ENCODE data around the gene PIK3AP1. TPM values are rescaled to one million over a fixed set of nuclear protein-coding genes. Genes with fewer than 3 reads are reported as not detected.

Gene PIK3AP1
- total RNA-seq, 1 experiment from 2014 or later, result 1.7 TPM

DNA sequence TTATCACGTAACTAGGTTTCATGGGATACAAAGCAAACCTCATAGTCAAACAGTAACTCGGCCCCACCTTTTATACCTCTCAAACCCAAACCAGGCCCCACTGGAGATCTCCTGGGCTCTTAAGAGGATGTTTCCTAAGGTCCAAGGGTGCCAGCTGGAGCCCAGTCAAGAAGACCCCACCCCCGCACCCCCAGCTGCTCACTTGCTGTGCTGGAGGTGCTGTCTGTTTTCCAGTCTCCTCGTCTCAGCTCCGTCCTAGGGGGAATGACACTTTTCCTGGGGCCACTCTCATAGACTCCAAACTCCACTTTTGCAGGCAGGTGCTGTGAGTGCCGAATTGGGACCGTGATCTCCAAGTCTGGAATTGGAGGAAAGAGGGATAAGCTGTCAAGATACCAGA lies 110.8 kb downstream of the PIK3AP1 start:
- Mint-ChIP-seq H3K9me3 (no peaks in the 10 kb centered on the region), H3K27ac (no peak overlapping the region), H3K36me3 (ENCODE audit: insufficient read depth in 1 of 3, low read depth in 3 of 3) (no peaks in the 10 kb centered on the region), H3K27me3 (ENCODE audit: low read depth) (no peaks in the 10 kb centered on the region), H3K4me1 (peaks cover 10 to 15% of the 10 kb centered on the region in 2 experiments), H3K4me3 (no peak overlapping the region)
- no peak for TF ChIP-seq CTCF (conservative IDR thresholded peaks at IDR 0.05)
- Histone ChIP-seq H2AFZ (ENCODE audit: low read length) (no peak overlapping the region), H2BK20ac (ENCODE audit: low read depth, low read length, poor library complexity, severe bottlenecking) (no peak overlapping the region), H3K79me2 (ENCODE audit: insufficient read depth, low read length) (no peaks in the 10 kb centered on the region), H3K23me2 (ENCODE audit: insufficient read length, low read depth, low read length, poor library complexity, severe bottlenecking) (no peaks in the 10 kb centered on the region), H3K9ac (ENCODE audit: extremely low read depth, insufficient read length, low read length) (no peak overlapping the region), H2BK120ac (ENCODE audit: low read depth, low read length, poor library complexity, severe bottlenecking) (no peak overlapping the region), H3K27ac (ENCODE audit: insufficient read length, low read depth, low read length) (no peak overlapping the region), H2BK5ac (ENCODE audit: insufficient read length, low read length) (no peak overlapping the region), H4K8ac (replicated peaks; ENCODE audit: insufficient read length, low read depth, low read length) (no peak overlapping the region), H3K9me3 (ENCODE audit: control insufficient read depth, low read depth, low read length) (no peaks in the 10 kb centered on the region), H2BK15ac (ENCODE audit: low read depth, low read length) (no peak overlapping the region), H3K23ac (ENCODE audit: insufficient read length, low read depth, low read length) (no peak overlapping the region), H4K20me1 (ENCODE audit: control insufficient read depth, insufficient read depth, insufficient read length) (no peaks in the 10 kb centered on the region), H3K14ac (ENCODE audit: insufficient read depth, low read length) (no peak overlapping the region; the same call in 1 of the 2 replicates), H2AK5ac (ENCODE audit: insufficient read length, low read length) (no peak overlapping the region), H3K27me3 (ENCODE audit: insufficient read depth, low read length) (no peaks in the 10 kb centered on the region), H3K18ac (ENCODE audit: insufficient read length, low read depth, low read length) (no peak overlapping the region), H2BK12ac (ENCODE audit: insufficient read length, low read depth, low read length) (no peak overlapping the region), H3K56ac (ENCODE audit: insufficient read length, low read depth, low read length) (no peak overlapping the region), H3K4ac (ENCODE audit: low read depth, low read length) (no peak overlapping the region), H3K4me1 (ENCODE audit: insufficient read depth, low read length) (no peaks in the 10 kb centered on the region), H3T11ph (ENCODE audit: low read length) (no peak overlapping the region), H3K79me1 (ENCODE audit: insufficient read depth, low read depth, low read length, poor library complexity, severe bottlenecking) (no peaks in the 10 kb centered on the region), H4K5ac (ENCODE audit: insufficient read length, low read depth, low read length) (no peak overlapping the region), H3K4me2 (ENCODE audit: insufficient read depth, insufficient read length, low read length) (no peak overlapping the region), H4K91ac (ENCODE audit: insufficient read length, low read depth, low read length) (no peak overlapping the region)
- no peak for DNase-seq
- no CpG with 5 or more reads among the region's 7 CpGs for WGBS (ENCODE audit: extremely low coverage, insufficient read length, low lambda C conversion rate)

Measured in H9 (cell line).